Large intestine (tissue), 1 donor: ENCODE data around the gene COL4A4. TPM values are rescaled to one million over a fixed set of nuclear protein-coding genes. Genes with fewer than 3 reads are reported as not detected.

ENCODE experiments used
- polyA plus RNA-seq: library from polyadenylated mRNA; unstranded; fragments of 120-200 nt; gene quantifications from one replicate; pipeline ENCODE4 v1.2.1, GENCODE V29; 2013

COL4A4 gene
- polyA plus RNA-seq, 1 donor: 0.22 TPM

Other genes with a start within 250 kb of the COL4A4 start
- gene COL4A3, start 419 bp upstream of the COL4A4 start, polyA plus RNA-seq: 0.19 TPM
- 87.3 TPM for gene MFF, start 161.0 kb upstream of the COL4A4 start, polyA plus RNA-seq
- 171 TPM for gene TM4SF20, start 215.1 kb upstream of the COL4A4 start, polyA plus RNA-seq
- gene SCYGR1, start 223.7 kb upstream of the COL4A4 start, polyA plus RNA-seq: not detected